Aorta (tissue), 5 donors: ENCODE data around the gene DDOST. TPM values are rescaled to one million over a fixed set of nuclear protein-coding genes. Genes with fewer than 3 reads are reported as not detected.
A peak's percentile ranks its signal among the peaks of the same experiment; 100 is the strongest.
"Not testable (repeated sequence)": the region's sequence is repeated elsewhere in the genome, so short reads cannot be mapped to it uniquely, and the experiment has no call there.

Experiments
- ATAC-seq: fragments of 200-7000 bp; cut with Tn5 transposase; one replicate; pipeline ENCODE4 v1.9.1; 2022; ENCODE audit warnings: moderate library complexity; ENCODE audit not compliant: low FRiP score
- DNase-seq, 2 donors: peaks; one replicate each; pipeline ENCODE4 v3.0.0-alpha.2; 2020
- H3K27ac ChIP-seq, 2 donors: one replicate each; pipeline ENCODE4 v1.5.1; 2013; ENCODE audit warnings: low read length in 2 of 2, mild to moderate bottlenecking in 2 of 2, moderate library complexity in 2 of 2, control low read depth in 1 of 2, inconsistent platforms in 1 of 2, low read depth in 1 of 2
- H3K27me3 ChIP-seq, 2 donors: one replicate each; pipeline ENCODE4 v1.6.1; 2013; ENCODE audit warnings: control low read depth in 1 of 2, low read length in 1 of 2, mild to moderate bottlenecking in 1 of 2, moderate library complexity in 1 of 2; ENCODE audit not compliant: insufficient read depth in 2 of 2, control insufficient read depth in 1 of 2
- H3K36me3 ChIP-seq, 2 donors: one replicate each; pipeline ENCODE4 v1.6.1; 2013; ENCODE audit warnings: control low read depth in 1 of 2, low read length in 1 of 2, mild to moderate bottlenecking in 1 of 2; ENCODE audit not compliant: insufficient read depth in 2 of 2, control insufficient read depth in 1 of 2
- H3K4me1 ChIP-seq, 2 donors: one replicate each; pipeline ENCODE4 v1.6.1; 2013; ENCODE audit warnings: low read length in 2 of 2, control low read depth in 1 of 2, mild to moderate bottlenecking in 1 of 2, moderate library complexity in 1 of 2; ENCODE audit not compliant: insufficient read depth in 2 of 2, control insufficient read depth in 1 of 2
- H3K4me3 ChIP-seq, 2 donors: one replicate each; pipeline ENCODE4 v1.5.1; 2013; ENCODE audit warnings: low read length in 2 of 2, control low read depth in 1 of 2, mild to moderate bottlenecking in 1 of 2
- H3K9me3 ChIP-seq: one replicate; pipeline ENCODE4 v1.6.1; 2013; ENCODE audit warnings: mild to moderate bottlenecking, low read length; ENCODE audit not compliant: control insufficient read depth
- WGBS, 2 donors: extraction: QIAGEN DNeasy Blood & Tissue Kit; methylation state at CpG; one replicate each; pipeline ENCODE4 v1.1.7; 2013; 5-methylcytosine and 5-hydroxymethylcytosine counted together
- intact Hi-C, 2 donors: fragments of 100-400 bp; cut with DNase I; formaldehyde crosslinking; loops; one replicate each; pipeline versions ENCODE4 v1.14.2 to v1.15.0; 2022
- polyA plus RNA-seq, 2 donors: library from polyadenylated mRNA; stranded (reverse); fragments of 200-250 nt; gene quantifications; one replicate each; pipeline ENCODE4 v1.2.3, GENCODE V29; 2013
- total RNA-seq, 2 donors: library from RNA; stranded (reverse); fragmentation: NEBNext Ultra II Directional; extraction: Animal tissue kit (Norgen Biotek cat#: 25700); gene quantifications; one replicate each; pipeline ENCODE4 v1.2.1, GENCODE V29; 2021
- donor health status: healthy with polysubstance abuse.
- donor health status: Bipolar disorder and iron deficiency.
- donor health status: DM: no; HTN: no; CAD: no.
- donor health status: DM: no; HTN: no; CAD: no.
- donor health status: DM: yes; HTN: yes; CAD: no.

Gene DDOST
- total and polyA plus RNA-seq, 4 donors = 86.3 to 174 (median 129) TPM

DNA sequence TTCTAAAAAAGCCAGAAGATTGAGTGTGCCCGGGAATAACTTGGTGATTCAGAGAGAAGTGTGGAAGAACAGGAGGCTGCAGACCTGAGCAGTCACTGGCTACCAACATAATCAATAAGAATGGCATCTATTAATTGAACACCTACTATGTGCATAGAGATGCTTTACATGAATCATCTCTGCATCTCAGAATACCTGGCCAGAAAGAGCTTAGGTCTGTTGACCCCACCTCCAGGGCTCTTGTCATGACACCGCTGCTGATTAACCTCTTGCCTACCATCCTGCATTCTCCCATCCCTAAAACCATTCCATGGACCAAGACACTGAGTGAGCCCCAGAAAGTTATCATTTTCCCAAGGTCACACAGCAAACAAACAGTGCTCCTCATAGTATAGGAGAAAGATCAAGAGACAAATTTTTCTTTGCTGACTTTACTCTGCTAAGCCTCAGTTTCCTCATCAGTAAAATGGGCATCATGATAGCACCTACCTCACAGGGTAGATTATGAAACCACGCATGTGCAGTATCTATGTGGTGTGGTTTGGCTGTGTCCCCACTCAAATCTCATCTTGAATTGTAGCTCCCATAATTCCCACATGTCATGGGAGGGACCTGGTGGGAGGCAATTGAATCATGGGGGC is 44.2 kb downstream of the DDOST start:
- H3K27me3 ChIP-seq = no peaks in the 10 kb centered on the region
- H3K27ac ChIP-seq = no peak overlapping the region
- no peaks in the 10 kb centered on the region for H3K9me3 ChIP-seq
- no peak for ATAC-seq
- H3K4me1 ChIP-seq = no peaks in the 10 kb centered on the region
- H3K36me3 ChIP-seq = no peaks in the 10 kb centered on the region
- intact Hi-C loops = no loop called here
- no peak overlapping the region for H3K4me3 ChIP-seq
- 63 to 67% methylated on average over 3 of the region's 3 CpGs for WGBS, 2 donors
- no peak for DNase-seq

DNA sequence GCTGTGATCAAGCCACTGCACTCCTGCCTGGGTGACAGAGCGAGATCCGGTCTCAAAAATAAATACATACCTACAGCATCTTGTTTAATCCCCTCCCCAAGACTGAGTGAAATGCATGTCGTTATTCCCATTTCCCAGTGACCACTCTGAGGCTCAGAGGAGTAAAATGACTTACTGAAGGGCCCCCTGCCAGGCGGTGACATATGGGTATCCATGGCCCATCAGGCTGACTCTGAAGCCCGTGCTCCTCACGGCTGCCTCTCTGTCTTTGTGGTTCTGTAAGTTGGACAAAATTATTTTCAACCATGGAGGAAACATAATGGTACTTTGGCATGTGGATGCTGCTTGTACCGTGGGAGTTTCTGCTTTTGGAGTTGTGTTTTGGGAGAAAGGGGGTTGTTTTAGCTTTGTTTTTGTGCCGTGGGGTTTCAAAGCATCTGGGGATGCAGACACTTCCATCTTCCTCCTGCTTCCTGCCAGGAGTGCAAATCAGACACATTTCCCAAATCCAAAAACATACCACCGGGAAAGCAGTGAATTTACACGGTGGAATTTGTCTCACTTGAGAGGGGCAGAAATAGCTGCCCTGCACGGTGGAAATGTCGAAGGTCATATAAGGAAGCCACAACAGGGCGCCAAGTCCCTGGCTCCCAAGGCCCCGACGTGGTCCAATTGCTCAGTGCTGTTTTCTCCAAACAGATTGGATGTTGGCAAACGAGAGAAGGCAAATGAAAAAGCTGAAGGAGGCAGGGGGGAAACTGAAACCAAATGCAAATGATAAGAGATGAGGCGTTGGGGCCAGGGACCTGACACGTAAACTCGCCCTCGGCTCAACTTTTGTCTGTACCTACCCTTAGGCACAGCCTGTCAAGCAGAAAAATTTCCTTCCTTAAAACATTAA is 45.0 kb downstream of the DDOST start:
- no peaks in the 10 kb centered on the region for H3K27me3 ChIP-seq
- H3K9me3 ChIP-seq = no peaks in the 10 kb centered on the region
- H3K36me3 ChIP-seq = no peaks in the 10 kb centered on the region
- DNase-seq (no peak), ATAC-seq (no peak)
- no peaks in the 10 kb centered on the region for H3K4me1 ChIP-seq
- 26% methylated on average over 20 of the region's 20 CpGs for WGBS, 2 donors
- no peak overlapping the region for H3K4me3 ChIP-seq
- intact Hi-C loops = no loop called here
- H3K27ac ChIP-seq = peak overlapping the region in 1 of 2 donors; percentile 45

DNA sequence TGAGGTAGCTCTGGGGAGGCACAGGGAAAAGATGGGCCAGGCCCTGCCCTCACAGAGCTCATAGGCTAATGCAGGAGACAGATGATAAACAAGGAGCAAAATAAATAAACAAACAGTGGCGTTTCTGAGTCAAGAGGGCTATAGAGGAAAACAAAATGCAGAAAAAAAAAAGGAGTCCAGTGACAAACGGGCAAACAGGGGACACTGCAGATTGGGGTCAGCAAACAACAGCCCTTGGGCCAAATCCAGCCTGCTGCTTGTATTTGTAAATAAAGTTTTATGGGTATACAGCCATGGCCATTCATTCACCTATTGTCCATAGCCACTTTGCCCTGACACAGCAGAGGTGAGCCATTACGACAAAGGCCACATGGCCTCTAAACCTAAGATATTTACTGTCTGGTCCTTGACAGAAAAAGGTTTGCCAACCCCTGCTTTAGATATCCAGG is 47.0 kb downstream of the DDOST start:
- 67 to 74% methylated on average over 3 of the region's 3 CpGs for WGBS, 2 donors
- no peak overlapping the region for H3K4me3 ChIP-seq
- H3K9me3 ChIP-seq = no peaks in the 10 kb centered on the region
- no peaks in the 10 kb centered on the region for H3K36me3 ChIP-seq
- DNase-seq = no peak
- intact Hi-C loops = no loop called here
- no peak for ATAC-seq
- H3K27me3 ChIP-seq = no peaks in the 10 kb centered on the region
- no peak overlapping the region for H3K27ac ChIP-seq
- no peaks in the 10 kb centered on the region for H3K4me1 ChIP-seq

DNA sequence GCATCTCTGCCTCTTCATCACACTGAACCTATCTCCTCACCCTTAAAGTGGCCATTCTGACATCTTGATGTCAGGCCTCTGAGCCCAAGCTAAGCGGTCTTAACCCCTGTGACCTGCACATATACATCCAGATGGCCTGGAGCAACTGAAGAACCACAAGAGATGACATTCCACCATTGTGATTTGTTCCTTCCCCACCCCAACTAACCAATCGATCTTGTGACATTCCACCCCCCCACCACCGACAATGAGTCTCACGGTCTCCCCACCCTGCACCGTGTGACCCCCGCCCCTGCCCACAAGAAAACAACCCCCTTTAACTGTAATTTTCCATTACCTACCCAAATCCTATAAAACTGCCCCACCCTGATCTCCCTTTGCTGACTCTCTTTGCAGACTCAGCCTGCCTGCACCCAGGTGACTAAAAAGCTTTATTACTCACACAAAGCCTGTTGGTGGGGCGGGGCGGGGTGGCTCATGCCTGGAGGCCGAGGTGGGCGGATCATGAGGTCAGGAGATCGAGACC is 48.9 kb downstream of the DDOST start:
- no peaks in the 10 kb centered on the region for H3K4me1 ChIP-seq
- WGBS, 2 donors = 66% methylated on average over 11 of the region's 11 CpGs
- no peak for ATAC-seq
- H3K36me3 ChIP-seq = no peaks in the 10 kb centered on the region
- no peak overlapping the region for H3K4me3 ChIP-seq
- no peak for DNase-seq
- intact Hi-C loops = no loop called here
- no peaks in the 10 kb centered on the region for H3K9me3 ChIP-seq
- H3K27ac ChIP-seq = no peak overlapping the region
- H3K27me3 ChIP-seq = no peaks in the 10 kb centered on the region

DNA sequence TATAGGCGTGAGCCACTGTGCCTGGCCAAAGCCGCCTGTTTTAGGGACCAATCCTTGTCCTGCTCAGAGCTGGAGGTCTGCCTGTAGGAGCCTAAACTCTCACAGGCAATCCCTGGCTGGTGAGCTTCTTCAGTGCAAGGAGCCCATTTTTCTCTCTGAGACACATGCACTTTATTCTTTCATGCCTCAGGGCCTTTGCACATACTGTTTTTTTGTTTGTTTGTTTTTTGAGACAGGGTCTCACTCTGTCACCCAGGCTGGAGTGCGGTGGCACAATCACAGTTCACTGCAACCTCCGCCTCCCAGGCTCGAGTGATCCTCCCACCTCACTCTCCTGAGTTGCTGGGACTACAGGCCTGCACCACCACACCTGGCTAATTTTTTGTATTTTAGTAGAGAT is 49.5 kb downstream of the DDOST start:
- no peaks in the 10 kb centered on the region for H3K27me3 ChIP-seq
- H3K36me3 ChIP-seq = no peaks in the 10 kb centered on the region
- no peak overlapping the region for H3K4me3 ChIP-seq
- no peaks in the 10 kb centered on the region for H3K9me3 ChIP-seq
- intact Hi-C loops = no loop called here
- ATAC-seq (no peak), DNase-seq (no peak)
- H3K4me1 ChIP-seq = no peaks in the 10 kb centered on the region
- no peak overlapping the region for H3K27ac ChIP-seq
- WGBS, 2 donors = 91 to 92% methylated on average over 5 of the region's 5 CpGs

DNA sequence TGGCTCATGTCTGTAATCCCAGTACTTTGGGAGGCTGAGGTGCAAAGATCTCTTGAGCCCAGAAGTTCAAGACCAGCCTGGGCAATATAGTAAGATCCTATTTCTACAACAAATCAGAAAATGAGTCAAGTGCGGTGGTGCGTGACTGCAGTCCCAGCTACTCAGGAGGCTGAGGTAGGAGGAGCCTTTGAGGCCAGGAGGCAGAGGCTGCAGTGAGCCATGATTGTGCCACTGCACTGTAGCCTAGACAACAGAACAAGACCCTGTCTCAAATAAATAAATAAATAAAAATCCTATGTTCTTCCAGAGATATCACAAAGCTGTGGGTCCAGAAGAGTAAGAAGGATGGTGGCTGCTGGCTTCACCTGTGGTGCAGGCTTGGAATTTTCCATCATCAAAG is 50.2 kb downstream of the DDOST start:
- no peaks in the 10 kb centered on the region for H3K4me1 ChIP-seq
- no peak overlapping the region for H3K4me3 ChIP-seq
- WGBS, 2 donors = 92 to 100% methylated on average over 2 of the region's 2 CpGs
- H3K27ac ChIP-seq = no peak overlapping the region
- no peaks in the 10 kb centered on the region for H3K36me3 ChIP-seq
- no peaks in the 10 kb centered on the region for H3K27me3 ChIP-seq
- intact Hi-C loops = no loop called here
- ATAC-seq (no peak), DNase-seq (no peak)
- H3K9me3 ChIP-seq = no peaks in the 10 kb centered on the region

DNA sequence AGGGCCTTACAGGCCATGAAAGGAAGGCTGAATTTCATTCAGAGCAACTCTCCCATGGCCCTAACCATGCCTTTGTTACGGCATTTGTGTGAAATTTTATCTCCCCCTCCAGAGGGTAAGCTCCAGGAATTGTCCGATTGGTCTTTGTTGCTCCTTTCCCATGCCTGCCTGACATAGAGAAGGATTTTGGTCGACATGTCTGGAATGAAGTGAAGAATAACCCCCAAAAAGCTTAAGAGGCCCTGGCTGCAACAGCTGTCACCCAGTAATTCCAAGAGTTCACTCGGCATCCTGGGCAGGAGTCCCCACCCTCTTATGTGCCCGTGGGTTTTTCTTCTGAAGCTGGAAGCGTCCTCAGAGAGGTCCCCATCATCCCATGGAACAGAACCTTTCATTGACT is 51.6 kb downstream of the DDOST start:
- WGBS, 2 donors = 55 to 67% methylated on average over 6 of the region's 6 CpGs
- no peaks in the 10 kb centered on the region for H3K27me3 ChIP-seq
- DNase-seq (no peak), ATAC-seq (no peak)
- intact Hi-C loops = no loop called here
- H3K9me3 ChIP-seq = no peaks in the 10 kb centered on the region
- no peak overlapping the region for H3K27ac ChIP-seq
- H3K4me3 ChIP-seq = no peak overlapping the region
- no peaks in the 10 kb centered on the region for H3K4me1 ChIP-seq
- no peaks in the 10 kb centered on the region for H3K36me3 ChIP-seq

DNA sequence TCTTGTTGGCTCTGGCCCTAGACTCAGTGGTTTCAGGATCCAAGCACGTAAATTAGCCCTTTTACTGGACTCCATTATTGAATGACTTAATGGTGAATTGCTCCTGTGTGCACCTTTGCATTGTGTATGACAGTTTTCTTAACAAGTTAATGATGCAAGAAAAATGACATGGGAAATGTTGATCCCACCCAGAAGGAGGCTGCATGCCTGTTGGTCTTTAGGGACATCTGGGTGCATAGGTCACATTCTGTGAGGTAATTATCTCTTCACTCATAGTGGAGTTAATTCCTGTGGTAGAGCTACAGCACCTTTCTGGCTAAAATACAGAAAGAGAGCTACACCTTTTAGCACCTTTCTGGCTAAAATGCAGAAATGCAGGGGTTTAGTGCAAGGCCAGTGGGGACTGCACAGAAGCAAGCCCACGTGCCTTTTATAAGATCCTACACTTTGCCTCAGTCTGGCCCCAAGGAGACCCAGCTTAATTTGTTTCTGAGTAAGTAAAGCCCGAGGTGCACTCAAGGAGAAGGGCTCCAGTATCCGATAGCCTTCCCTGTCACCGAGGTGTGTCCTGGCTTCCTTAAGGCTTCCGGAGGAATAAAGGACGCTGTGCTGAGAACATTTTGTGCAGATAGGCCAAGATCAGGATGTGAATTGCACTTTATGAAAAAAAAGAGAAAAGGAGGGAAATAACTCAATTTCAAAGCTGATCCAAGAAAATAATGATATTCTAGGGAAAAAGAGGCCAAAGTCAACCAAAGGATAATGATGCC is 54.2 kb downstream of the DDOST start:
- H3K36me3 ChIP-seq, H3K27me3 ChIP-seq, H3K9me3 ChIP-seq, H3K4me3 ChIP-seq, ATAC-seq, H3K4me1 ChIP-seq, DNase-seq, intact Hi-C loops, H3K27ac ChIP-seq: not testable (repeated sequence)
- WGBS, 2 donors = 51 to 65% methylated on average over 6 of the region's 7 CpGs
